Left lung (tissue), 10 donors: ENCODE data around the gene HEPHL1. TPM values are rescaled to one million over a fixed set of nuclear protein-coding genes. Genes with fewer than 3 reads are reported as not detected.

Experiments used
- ATAC-seq: fragments of 200-7000 bp; cut with Tn5 transposase; one replicate; pipeline ENCODE4 v1.9.1; 2020; ENCODE audit warnings: moderate library complexity
- DNase-seq, 4 donors: peaks; one replicate each; pipeline ENCODE4 v3.0.0-alpha.2; 2013 to 2020
- H3K27ac ChIP-seq, 2 donors: fragments of 200-600 bp; sonication (generic) in 1 of 2; one replicate each; pipeline versions ENCODE4 v1.5.0 to v1.8.0; 2020 to 2021
- H3K27me3 ChIP-seq, 2 donors: fragments of 200-600 bp; sonication (generic) in 1 of 2; one replicate each; pipeline versions ENCODE4 v1.5.0 to v1.8.0; 2020 to 2021
- H3K36me3 ChIP-seq, 2 donors: fragments of 200-600 bp; sonication (generic) in 1 of 2; one replicate each; pipeline versions ENCODE4 v1.5.0 to v1.8.0; 2020 to 2021
- H3K4me1 ChIP-seq, 2 donors: fragments of 200-600 bp; one replicate each; pipeline ENCODE4 v1.8.0; 2021
- H3K4me3 ChIP-seq, 2 donors: fragments of 200-600 bp; sonication (generic) in 1 of 2; one replicate each; pipeline versions ENCODE4 v1.5.0 to v1.8.0; 2020 to 2021; ENCODE audit warnings: mild to moderate bottlenecking in 1 of 2
- H3K9me3 ChIP-seq, 2 donors: fragments of 200-600 bp; sonication (generic) in 1 of 2; one replicate each; pipeline versions ENCODE4 v1.5.0 to v1.8.0; 2020 to 2021
- intact Hi-C, 2 donors: fragments of 100-400 bp; cut with DNase I; formaldehyde crosslinking; loops; one replicate each; pipeline versions ENCODE4 v1.11.2 to v1.14.2; 2022
- polyA plus RNA-seq, 6 donors: library from polyadenylated mRNA; unstranded; fragments of 120-200 nt; gene quantifications; one replicate each; pipeline ENCODE4 v1.2.1, GENCODE V29; 2013; ENCODE audit not compliant: insufficient read length in 6 of 6
- total RNA-seq, 2 donors: library from RNA; stranded (reverse); fragmentation: NEBNext Ultra II Directional; extraction: Animal tissue kit (Norgen Biotek cat#: 25700); gene quantifications; one replicate each; pipeline ENCODE4 v1.2.1, GENCODE V29; 2021
- TF ChIP-seq, protein P1 (sequence below), 2 donors: fragments of 200-600 bp; sonication (generic) in 1 of 2; IDR thresholded peaks; one replicate each; pipeline versions ENCODE4 v1.5.0 to v1.8.0; 2021; ENCODE audit warnings: antibody characterized with exemption in 2 of 2
- donor health status: DM: no; HTN: yes; CAD: no.
- donor health status: DM: no; HTN: no; CAD: no.

Gene HEPHL1
- total and polyA plus RNA-seq, 8 donors, result 0.06 to 0.21 (median 0.14) TPM; not detected in 5

DNA sequence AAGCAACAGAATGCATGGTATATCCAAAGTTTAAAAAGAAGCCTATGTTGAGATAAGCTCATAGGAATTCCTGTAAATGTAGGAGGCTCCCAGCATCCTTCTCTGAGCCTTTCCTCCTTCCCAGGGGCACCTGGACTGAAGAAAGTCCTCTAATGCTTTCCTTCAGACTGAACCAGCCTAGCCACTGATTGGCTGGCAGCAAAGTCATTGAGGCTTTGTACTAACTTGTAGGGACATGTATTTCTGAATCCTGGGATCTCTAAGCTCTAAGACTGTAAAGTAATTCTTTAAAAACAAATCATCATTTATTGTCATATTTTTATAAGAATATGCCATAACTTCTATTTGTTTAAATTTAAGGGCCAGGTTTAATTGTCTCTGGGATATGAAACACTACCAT, 83.6 kb downstream of the HEPHL1 start:
- intact Hi-C loops, result no loop called here
- Histone ChIP-seq H3K4me1 (no peaks in the 10 kb centered on the region), H3K27me3 (no peaks in the 10 kb centered on the region), H3K9me3 (no peaks in the 10 kb centered on the region), H3K27ac (no peak overlapping the region), H3K4me3 (no peak overlapping the region), H3K36me3 (no peaks in the 10 kb centered on the region)
- DNase-seq (no peak), ATAC-seq (no peak)
- TF ChIP-seq, protein P1, sequence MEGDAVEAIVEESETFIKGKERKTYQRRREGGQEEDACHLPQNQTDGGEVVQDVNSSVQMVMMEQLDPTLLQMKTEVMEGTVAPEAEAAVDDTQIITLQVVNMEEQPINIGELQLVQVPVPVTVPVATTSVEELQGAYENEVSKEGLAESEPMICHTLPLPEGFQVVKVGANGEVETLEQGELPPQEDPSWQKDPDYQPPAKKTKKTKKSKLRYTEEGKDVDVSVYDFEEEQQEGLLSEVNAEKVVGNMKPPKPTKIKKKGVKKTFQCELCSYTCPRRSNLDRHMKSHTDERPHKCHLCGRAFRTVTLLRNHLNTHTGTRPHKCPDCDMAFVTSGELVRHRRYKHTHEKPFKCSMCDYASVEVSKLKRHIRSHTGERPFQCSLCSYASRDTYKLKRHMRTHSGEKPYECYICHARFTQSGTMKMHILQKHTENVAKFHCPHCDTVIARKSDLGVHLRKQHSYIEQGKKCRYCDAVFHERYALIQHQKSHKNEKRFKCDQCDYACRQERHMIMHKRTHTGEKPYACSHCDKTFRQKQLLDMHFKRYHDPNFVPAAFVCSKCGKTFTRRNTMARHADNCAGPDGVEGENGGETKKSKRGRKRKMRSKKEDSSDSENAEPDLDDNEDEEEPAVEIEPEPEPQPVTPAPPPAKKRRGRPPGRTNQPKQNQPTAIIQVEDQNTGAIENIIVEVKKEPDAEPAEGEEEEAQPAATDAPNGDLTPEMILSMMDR (IDR thresholded peaks at IDR 0.05), result no peak

DNA sequence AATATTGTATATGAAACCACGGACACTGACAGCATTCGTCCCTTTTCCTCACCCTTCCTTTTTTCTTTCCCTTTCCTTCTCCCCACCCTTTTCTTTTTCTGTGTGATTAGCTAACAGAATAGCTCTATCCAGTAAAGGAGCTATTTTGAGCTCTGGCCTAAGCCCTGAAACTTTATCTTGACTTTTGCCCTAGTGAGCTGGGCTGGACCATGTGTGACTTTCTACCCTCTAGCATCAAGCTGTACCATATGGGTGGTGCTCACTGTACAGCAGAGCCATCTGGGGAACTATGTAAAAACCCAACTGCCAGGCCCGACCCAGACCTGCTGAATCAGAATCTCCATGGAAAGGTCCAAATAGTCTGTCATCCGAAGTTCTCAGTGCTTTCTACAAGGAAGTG, 85.6 kb downstream of the HEPHL1 start:
- H3K4me3 ChIP-seq, result no peak overlapping the region
- TF ChIP-seq, protein P1 (IDR thresholded peaks at IDR 0.05), result no peak
- no peaks in the 10 kb centered on the region for H3K36me3 ChIP-seq
- DNase-seq, result no peak
- no peak for ATAC-seq
- no peaks in the 10 kb centered on the region for H3K4me1 ChIP-seq
- H3K9me3 ChIP-seq, result no peaks in the 10 kb centered on the region
- intact Hi-C loops, result no loop called here
- H3K27me3 ChIP-seq, result no peaks in the 10 kb centered on the region
- no peak overlapping the region for H3K27ac ChIP-seq

GRCh38 chr11:94107363-94107762, 86.2 kb downstream of the HEPHL1 start:
- Histone ChIP-seq H3K36me3 (no peaks in the 10 kb centered on the region), H3K4me3 (no peak overlapping the region), H3K27me3 (no peaks in the 10 kb centered on the region), H3K4me1 (no peaks in the 10 kb centered on the region), H3K27ac (no peak overlapping the region), H3K9me3 (no peaks in the 10 kb centered on the region)
- ATAC-seq, result no peak
- intact Hi-C loops, result no loop called here
- no peak for DNase-seq
- TF ChIP-seq, protein P1 (IDR thresholded peaks at IDR 0.05), result no peak

- TF ChIP-seq, protein P1 (IDR thresholded peaks at IDR 0.05), result no peak
- H3K36me3 ChIP-seq, result no peaks in the 10 kb centered on the region
- DNase-seq (no peak), ATAC-seq (no peak)
- H3K27ac ChIP-seq, result no peak overlapping the region
- H3K4me1 ChIP-seq, result no peaks in the 10 kb centered on the region
- intact Hi-C loops, result no loop called here
- no peak overlapping the region for H3K4me3 ChIP-seq
- H3K27me3 ChIP-seq, result no peaks in the 10 kb centered on the region
- no peaks in the 10 kb centered on the region for H3K9me3 ChIP-seq
These were observed 90.1 kb downstream of the HEPHL1 start for GRCh38 chr11:94111241-94111640.

DNA sequence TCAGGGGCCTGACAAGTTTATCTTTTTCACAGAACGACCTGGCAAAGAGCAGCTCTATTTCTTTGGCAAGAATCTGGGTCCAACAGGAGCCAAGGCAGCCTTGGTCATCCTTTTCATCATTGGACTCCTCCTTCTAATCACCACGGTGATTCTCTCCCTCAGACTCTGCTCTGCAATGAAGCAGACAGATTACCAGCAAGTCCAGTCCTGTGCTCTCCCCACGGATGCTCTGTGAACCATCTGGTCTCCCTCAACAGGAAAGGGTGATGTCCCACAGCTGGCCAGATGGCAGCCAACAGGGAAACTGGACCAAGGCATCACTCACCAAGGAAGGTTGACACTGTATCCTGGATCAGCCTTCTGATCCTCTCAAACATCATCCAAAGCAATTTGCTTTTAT, 90.5 kb downstream of the HEPHL1 start:
- Histone ChIP-seq H3K4me1 (no peaks in the 10 kb centered on the region), H3K27me3 (no peaks in the 10 kb centered on the region), H3K9me3 (no peaks in the 10 kb centered on the region), H3K36me3 (no peaks in the 10 kb centered on the region), H3K27ac (no peak overlapping the region), H3K4me3 (no peak overlapping the region)
- DNase-seq, result no peak
- TF ChIP-seq, protein P1 (IDR thresholded peaks at IDR 0.05), result no peak
- no peak for ATAC-seq
- intact Hi-C loops, result no loop called here
